ENCODE results near the gene FAR2.
"Not testable (repeated sequence)": the region's sequence is repeated elsewhere in the genome, so short reads cannot be mapped to it uniquely, and the experiment has no call there.

FAR2 gene

DNA sequence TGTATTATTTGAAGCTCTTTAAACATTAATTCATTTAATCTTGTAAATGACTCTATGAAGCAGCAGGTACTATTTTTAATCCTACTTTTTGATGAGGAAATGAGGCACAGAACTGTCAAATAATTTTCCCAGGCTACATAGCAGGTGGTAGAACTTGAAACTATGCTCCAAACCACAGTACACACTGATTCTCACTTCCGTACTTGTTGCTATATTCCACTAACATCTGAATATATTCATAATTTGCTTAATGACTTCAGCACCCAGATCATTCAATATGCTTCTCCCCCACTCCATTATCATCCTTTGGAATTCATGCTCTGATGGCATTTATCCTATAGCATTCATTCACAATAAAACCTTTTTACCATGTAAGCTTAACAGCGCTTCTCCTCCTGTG is 227.0 kb downstream of the FAR2 start:
- DNase-seq (ENCODE audit: low spot score) = no peak
- in situ Hi-C loops (cut with MboI; ENCODE audit: low sequenced_read_pairs, unreplicated experiment) = no loop called here
- TF ChIP-seq, protein P1, sequence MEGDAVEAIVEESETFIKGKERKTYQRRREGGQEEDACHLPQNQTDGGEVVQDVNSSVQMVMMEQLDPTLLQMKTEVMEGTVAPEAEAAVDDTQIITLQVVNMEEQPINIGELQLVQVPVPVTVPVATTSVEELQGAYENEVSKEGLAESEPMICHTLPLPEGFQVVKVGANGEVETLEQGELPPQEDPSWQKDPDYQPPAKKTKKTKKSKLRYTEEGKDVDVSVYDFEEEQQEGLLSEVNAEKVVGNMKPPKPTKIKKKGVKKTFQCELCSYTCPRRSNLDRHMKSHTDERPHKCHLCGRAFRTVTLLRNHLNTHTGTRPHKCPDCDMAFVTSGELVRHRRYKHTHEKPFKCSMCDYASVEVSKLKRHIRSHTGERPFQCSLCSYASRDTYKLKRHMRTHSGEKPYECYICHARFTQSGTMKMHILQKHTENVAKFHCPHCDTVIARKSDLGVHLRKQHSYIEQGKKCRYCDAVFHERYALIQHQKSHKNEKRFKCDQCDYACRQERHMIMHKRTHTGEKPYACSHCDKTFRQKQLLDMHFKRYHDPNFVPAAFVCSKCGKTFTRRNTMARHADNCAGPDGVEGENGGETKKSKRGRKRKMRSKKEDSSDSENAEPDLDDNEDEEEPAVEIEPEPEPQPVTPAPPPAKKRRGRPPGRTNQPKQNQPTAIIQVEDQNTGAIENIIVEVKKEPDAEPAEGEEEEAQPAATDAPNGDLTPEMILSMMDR (IDR thresholded peaks at IDR 0.05; ENCODE audit: borderline replicate concordance, control extremely low read depth, extremely low read depth, insufficient read depth, missing control alignments) = no peak

DNA sequence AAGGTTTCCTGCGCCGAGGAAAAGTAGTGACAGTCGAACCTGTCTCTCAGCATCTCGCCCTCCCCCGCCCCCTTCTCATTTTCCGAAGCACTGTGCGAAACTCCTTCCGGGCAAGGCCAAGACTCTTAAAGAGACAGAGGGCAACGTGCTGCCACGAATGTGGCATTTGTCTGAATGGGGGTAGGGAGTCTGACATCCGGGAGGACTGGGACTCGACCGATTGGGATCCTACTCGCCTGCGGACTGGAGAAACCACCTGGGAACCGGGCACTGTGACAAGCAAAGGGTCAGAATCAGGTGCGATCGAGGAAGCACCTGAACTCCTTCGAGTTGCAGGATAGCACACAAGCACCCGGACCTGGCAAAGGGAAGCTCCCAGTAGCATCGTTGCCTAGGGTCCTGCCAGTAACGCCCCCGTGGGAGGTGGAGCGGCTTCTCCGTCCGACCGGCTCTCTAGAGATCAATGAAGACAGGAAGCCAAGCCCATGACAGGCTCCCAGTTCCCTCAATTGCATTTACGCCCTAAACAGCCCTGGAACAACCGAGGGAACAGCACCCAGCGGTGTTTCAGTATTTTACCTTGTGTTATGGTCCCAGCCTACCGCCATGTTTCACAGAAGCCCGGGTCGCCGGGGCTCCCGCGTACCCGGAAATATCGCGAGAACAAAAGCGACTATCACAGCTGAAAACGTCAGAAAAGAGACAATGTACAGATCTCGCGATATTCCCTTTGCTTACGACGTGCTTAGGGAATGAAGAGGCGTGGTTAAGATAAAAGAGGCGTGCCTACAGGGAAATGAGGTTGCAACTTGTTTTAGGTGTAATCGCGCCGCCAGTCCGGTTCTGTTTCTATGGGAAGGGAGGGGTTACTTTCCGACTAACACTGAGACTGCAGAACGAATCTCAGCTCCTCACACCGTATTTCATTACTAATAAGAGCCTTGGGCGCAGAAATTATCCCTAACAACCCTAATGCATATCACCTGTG is 231.8 kb downstream of the FAR2 start, which contains the start of gene ERGIC2:
ERGIC2 (minus strand) TSS at position 637 of the 988 bp plus-strand sequence. CDS start 9,539 bp downstream, outside the sequence.
- DNase-seq (ENCODE audit: low spot score) = peak; percentile 86
- TF ChIP-seq, protein P1 (IDR thresholded peaks at IDR 0.05; ENCODE audit: borderline replicate concordance, control extremely low read depth, extremely low read depth, insufficient read depth, missing control alignments) = no peak
- in situ Hi-C loops (cut with MboI; ENCODE audit: low sequenced_read_pairs, unreplicated experiment) = no loop called here

DNA sequence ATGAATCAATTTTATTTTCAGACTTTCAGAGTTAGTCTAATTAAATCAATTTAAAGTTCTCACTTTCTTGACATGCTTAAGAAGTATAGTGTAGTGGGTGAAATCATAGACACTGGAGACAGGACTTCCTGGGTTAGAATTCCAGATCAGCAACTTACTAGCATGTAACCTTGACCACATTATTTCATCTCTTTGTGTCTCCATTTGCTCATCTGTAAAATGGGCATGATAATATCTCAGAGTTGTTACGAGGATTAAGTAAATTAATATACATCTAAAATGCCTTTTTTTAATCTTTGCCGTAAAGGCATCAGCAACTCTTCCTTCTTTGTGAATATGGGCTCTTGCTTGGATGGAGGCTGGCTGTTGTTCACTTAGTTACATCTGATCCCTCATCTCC is 233.2 kb downstream of the FAR2 start:
- in situ Hi-C loops (cut with MboI; ENCODE audit: low sequenced_read_pairs, unreplicated experiment) = no loop called here
- DNase-seq (ENCODE audit: low spot score) = no peak
- TF ChIP-seq, protein P1 (IDR thresholded peaks at IDR 0.05; ENCODE audit: borderline replicate concordance, control extremely low read depth, extremely low read depth, insufficient read depth, missing control alignments) = no peak

DNA sequence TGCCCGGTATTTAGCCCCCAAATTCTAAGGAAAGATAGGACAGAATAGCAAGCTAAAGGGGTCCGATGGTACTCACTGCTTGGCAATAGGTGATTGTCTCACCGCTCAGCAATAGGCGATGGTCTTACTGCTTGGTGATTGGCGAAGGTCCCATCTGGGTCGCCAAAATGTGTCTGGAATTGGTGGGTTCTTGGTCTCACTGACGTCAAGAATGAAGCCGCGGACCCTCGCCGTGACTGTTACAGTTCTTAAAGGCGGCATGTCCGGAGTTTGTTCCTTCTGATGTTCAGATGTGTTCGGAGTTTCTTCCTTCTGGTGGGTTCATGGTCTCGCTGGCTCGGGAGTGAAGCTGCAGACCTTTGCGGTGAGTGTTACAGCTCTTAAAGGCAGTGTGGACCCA is 236.1 kb downstream of the FAR2 start:
- DNase-seq (ENCODE audit: low spot score); in situ Hi-C loops (cut with MboI; ENCODE audit: low sequenced_read_pairs, unreplicated experiment): not testable (repeated sequence)

Data from GM13976 (cell line).